Peyer's patch (tissue), 4 donors: Measurements from ENCODE around the gene PLPP3. TPM values are rescaled to one million over a fixed set of nuclear protein-coding genes. Genes with fewer than 3 reads are reported as not detected.

Source experiments
- DNase-seq, 3 donors: peaks; one replicate each; pipeline ENCODE4 v3.0.0-alpha.2; 2017 to 2019
- H3K27ac ChIP-seq, 4 donors: fragments of 200-600 bp; sonication (generic); one replicate each; pipeline ENCODE4 v1.5.1; 2016 to 2019
- H3K27me3 ChIP-seq, 2 donors: fragments of 200-600 bp; sonication (generic); one replicate each; pipeline ENCODE4 v1.5.1; 2019
- H3K36me3 ChIP-seq, 3 donors: fragments of 200-600 bp; sonication (generic); one replicate each; pipeline ENCODE4 v1.5.1; 2016 to 2019
- H3K4me1 ChIP-seq, 4 donors: fragments of 200-600 bp; sonication (generic); one replicate each; pipeline ENCODE4 v1.5.1; 2016 to 2019
- H3K4me3 ChIP-seq, 4 donors: fragments of 200-600 bp; sonication (generic); 1 replicate in 3 of 4; 2 replicates in 1 of 4; pipeline ENCODE4 v1.5.1; 2016 to 2019; ENCODE audit warnings: mild to moderate bottlenecking in 1 of 4
- H3K9me3 ChIP-seq, 4 donors: fragments of 200-600 bp; sonication (generic); one replicate each; pipeline ENCODE4 v1.5.1; 2016 to 2019; ENCODE audit warnings: mild to moderate bottlenecking in 1 of 4
- CTCF ChIP-seq, 6 experiments: fragments of 450-650 bp in 4 of 6; fragments of 200-600 bp in 2 of 6; sonication (generic) in 1 of 6; IDR thresholded peaks; one replicate each; pipeline ENCODE4 v1.5.1; 2017 to 2019; ENCODE audit warnings: antibody characterized with exemption in 6 of 6, mild to moderate bottlenecking in 3 of 6, moderate library complexity in 1 of 6
- POLR2A ChIP-seq, 2 donors: fragments of 450-650 bp; IDR thresholded peaks; one replicate each; pipeline ENCODE4 v1.5.1; 2017; ENCODE audit warnings: antibody characterized with exemption in 2 of 2, mild to moderate bottlenecking in 2 of 2, moderate library complexity in 2 of 2
- total RNA-seq, 4 donors: library from RNA; depleted of rRNA; stranded (reverse); fragments of >200 nt; gene quantifications; one replicate each; pipeline ENCODE4 v1.1.0, GENCODE V29; 2016

The PLPP3 gene
- total RNA-seq, 4 donors from 2014 or later: 27.0 to 63.7 (median 37.6) TPM

- TF ChIP-seq CTCF (IDR thresholded peaks at IDR 0.05) (no peak), POLR2A (IDR thresholded peaks at IDR 0.05) (no peak)
- H3K36me3 ChIP-seq: no peaks in the 10 kb centered on the region
- H3K27me3 ChIP-seq: no peaks in the 10 kb centered on the region
- no peaks in the 10 kb centered on the region for H3K9me3 ChIP-seq
- H3K4me1 ChIP-seq: peaks cover 0 to 27% (median 0%) of the 10 kb centered on the region in 4 donors
- no peak for DNase-seq
- no peak overlapping the region for H3K27ac ChIP-seq
- H3K4me3 ChIP-seq: no peak overlapping the region
These were observed 129.2 kb downstream of the PLPP3 start for GRCh38 chr1:56450004-56450666.

GRCh38 chr1:56448529-56449300 lies 130.6 kb downstream of the PLPP3 start:
- Histone ChIP-seq H3K4me3 (no peak overlapping the region), H3K27me3 (no peaks in the 10 kb centered on the region), H3K4me1 (peaks cover 0 to 27% (median 0%) of the 10 kb centered on the region in 4 donors), H3K36me3 (no peaks in the 10 kb centered on the region), H3K27ac (peak overlapping the region in 1 of 4 donors; percentile 20), H3K9me3 (no peaks in the 10 kb centered on the region)
- DNase-seq: peak in 1 of 3 donors; percentile 58
- TF ChIP-seq POLR2A (IDR thresholded peaks at IDR 0.05) (no peak), CTCF (IDR thresholded peaks at IDR 0.05) (no peak)

- Histone ChIP-seq H3K27ac (no peak overlapping the region), H3K36me3 (no peaks in the 10 kb centered on the region), H3K9me3 (no peaks in the 10 kb centered on the region), H3K4me1 (peaks cover 0 to 27% (median 0%) of the 10 kb centered on the region in 4 donors), H3K4me3 (no peak overlapping the region), H3K27me3 (no peaks in the 10 kb centered on the region)
- TF ChIP-seq CTCF (IDR thresholded peaks at IDR 0.05) (no peak), POLR2A (IDR thresholded peaks at IDR 0.05) (no peak)
- DNase-seq: no peak
These were observed 131.5 kb downstream of the PLPP3 start for GRCh38 chr1:56447823-56448222.

GRCh38 chr1:56446531-56447098 lies 132.7 kb downstream of the PLPP3 start:
- TF ChIP-seq POLR2A (IDR thresholded peaks at IDR 0.05) (no peak), CTCF (IDR thresholded peaks at IDR 0.05) (no peak)
- Histone ChIP-seq H3K27me3 (no peaks in the 10 kb centered on the region), H3K36me3 (no peaks in the 10 kb centered on the region), H3K9me3 (no peaks in the 10 kb centered on the region), H3K27ac (peak overlapping the region in 3 of 4 donors; percentile 5 to 49 (median 28)), H3K4me1 (peaks cover 0 to 19% (median 0%) of the 10 kb centered on the region in 4 donors), H3K4me3 (no peak overlapping the region)
- DNase-seq: no peak

GRCh38 chr1:56444960-56445646 lies 134.3 kb downstream of the PLPP3 start:
- Histone ChIP-seq H3K9me3 (no peaks in the 10 kb centered on the region), H3K4me1 (peaks cover 0 to 6% (median 0%) of the 10 kb centered on the region in 4 donors), H3K4me3 (no peak overlapping the region), H3K27ac (no peak overlapping the region), H3K27me3 (no peaks in the 10 kb centered on the region), H3K36me3 (no peaks in the 10 kb centered on the region)
- no peak for DNase-seq
- TF ChIP-seq CTCF (IDR thresholded peaks at IDR 0.05) (no peak), POLR2A (IDR thresholded peaks at IDR 0.05) (no peak)
